ENCODE data around the gene TNS1.
A peak's percentile ranks its signal among the peaks of the same experiment; 100 is the strongest.

TNS1 gene

DNA sequence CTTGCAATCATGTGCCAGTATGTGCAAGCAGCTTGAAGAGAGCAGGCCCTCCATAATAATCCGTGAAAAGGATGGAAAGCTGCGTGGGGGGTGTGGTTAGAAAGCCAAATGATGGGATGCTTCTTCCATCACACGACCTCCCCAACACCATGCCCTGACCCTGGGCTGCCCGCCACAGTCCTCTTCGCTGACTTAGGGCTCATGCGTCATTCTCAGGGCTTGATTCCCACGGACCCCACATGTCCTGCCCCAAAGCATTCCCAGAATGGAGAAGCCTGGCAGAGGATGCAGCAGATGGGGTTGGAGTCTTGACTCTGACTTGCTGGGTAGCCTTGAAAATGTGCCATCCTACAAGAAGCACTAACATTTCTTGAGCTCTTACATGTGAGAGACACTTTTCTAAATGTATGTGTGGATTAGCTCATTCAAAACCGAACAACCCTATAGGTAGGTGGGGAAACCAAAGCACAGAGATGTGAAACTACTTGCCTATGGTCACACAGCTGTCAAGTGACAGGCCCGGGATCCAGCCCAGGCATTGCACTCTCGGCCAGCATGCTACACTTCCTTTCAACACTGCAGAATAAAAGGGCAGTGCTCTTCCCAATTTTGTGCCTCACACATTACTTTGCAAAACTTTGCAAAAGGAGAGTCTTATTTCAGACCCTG lies 3.7 kb downstream of the TNS1 start:
- TF ChIP-seq, protein P1, sequence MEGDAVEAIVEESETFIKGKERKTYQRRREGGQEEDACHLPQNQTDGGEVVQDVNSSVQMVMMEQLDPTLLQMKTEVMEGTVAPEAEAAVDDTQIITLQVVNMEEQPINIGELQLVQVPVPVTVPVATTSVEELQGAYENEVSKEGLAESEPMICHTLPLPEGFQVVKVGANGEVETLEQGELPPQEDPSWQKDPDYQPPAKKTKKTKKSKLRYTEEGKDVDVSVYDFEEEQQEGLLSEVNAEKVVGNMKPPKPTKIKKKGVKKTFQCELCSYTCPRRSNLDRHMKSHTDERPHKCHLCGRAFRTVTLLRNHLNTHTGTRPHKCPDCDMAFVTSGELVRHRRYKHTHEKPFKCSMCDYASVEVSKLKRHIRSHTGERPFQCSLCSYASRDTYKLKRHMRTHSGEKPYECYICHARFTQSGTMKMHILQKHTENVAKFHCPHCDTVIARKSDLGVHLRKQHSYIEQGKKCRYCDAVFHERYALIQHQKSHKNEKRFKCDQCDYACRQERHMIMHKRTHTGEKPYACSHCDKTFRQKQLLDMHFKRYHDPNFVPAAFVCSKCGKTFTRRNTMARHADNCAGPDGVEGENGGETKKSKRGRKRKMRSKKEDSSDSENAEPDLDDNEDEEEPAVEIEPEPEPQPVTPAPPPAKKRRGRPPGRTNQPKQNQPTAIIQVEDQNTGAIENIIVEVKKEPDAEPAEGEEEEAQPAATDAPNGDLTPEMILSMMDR (IDR thresholded peaks at IDR 0.05; ENCODE audit: low read depth, low read length, missing control alignments) = no peak
- H3K4me3 ChIP-seq (ENCODE audit: low read depth, low read length) = no peak overlapping the region

DNA sequence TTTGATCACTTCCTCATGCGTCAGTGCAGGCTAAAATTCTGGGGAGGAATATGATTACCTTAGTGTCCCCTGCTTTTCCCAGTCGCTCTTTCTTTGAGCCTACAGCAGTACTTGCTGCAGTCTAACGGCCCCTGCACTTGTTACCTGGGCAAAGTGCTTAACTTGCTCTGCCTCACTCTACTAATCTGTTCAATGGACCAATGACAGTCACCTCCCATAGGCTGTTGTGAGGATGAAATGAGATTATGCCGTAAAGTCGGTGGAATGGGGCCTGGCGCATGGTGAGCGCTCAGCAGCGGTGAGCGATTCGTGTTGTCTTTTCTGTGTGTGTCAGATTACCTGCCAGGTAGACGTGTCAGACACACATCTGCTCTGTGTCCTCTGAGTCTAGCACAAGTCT lies 5.3 kb downstream of the TNS1 start:
- no peak for DNase-seq (ENCODE audit: low read depth)
- no peak overlapping the region for H3K4me3 ChIP-seq (ENCODE audit: low read depth, low read length)
- TF ChIP-seq, protein P1 (IDR thresholded peaks at IDR 0.05; ENCODE audit: low read depth, low read length, missing control alignments) = no peak

More for the DNA sequence above, 3.7 kb downstream of the TNS1 start:
- no peak for DNase-seq (ENCODE audit: low read depth)

DNA sequence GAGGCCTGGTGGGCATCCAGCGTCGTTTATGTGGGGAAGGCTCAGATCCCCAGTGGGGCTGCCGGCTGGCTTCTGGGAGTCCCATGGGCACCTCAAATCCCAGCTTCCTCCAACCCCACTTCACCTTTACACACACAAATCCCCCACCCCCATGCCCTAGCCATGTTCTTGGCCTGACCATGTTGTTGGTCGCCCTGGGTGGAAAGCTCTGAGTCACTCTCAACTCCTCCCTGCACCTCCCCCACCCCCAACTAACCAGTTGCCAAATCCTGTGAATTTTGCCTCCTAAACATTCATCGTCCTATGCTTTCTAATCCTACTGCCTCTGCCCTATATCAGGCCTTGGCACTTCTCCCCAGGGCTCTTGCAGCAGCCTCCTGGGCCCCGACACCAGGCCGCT lies 6.4 kb downstream of the TNS1 start:
- TF ChIP-seq, protein P1 (IDR thresholded peaks at IDR 0.05; ENCODE audit: low read depth, low read length, missing control alignments) = no peak
- no peak overlapping the region for H3K4me3 ChIP-seq (ENCODE audit: low read depth, low read length)
- DNase-seq (ENCODE audit: low read depth) = no peak

DNA sequence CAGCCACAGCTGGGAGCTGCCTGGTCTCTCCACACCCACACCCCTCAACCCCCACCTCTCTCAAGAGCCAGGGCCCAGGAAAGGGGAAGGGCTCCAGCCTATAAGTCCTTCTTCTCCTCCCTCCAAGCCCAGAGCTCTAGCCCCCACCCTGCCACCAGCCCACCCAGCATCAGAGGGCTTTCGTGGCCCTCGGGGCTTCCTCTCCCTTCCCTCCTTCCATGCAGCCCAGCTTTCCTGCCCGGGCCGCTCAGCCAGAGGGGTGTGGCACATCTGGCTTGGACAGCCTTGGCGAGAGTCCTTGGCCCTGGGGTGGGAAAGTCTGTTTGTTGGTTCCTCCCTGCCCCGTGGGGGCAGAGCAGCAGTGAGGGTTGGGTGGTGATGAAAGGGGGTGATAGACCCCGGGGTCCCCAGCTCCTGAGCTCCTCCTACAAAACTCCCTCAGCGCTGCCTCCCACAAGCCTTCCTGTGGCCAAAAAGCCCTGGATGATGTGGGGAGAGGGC lies 7.0 kb downstream of the TNS1 start:
- H3K4me3 ChIP-seq (ENCODE audit: low read depth, low read length) = no peak overlapping the region
- no peak for DNase-seq (ENCODE audit: low read depth)
- TF ChIP-seq, protein P1 (IDR thresholded peaks at IDR 0.05; ENCODE audit: low read depth, low read length, missing control alignments) = no peak

DNA sequence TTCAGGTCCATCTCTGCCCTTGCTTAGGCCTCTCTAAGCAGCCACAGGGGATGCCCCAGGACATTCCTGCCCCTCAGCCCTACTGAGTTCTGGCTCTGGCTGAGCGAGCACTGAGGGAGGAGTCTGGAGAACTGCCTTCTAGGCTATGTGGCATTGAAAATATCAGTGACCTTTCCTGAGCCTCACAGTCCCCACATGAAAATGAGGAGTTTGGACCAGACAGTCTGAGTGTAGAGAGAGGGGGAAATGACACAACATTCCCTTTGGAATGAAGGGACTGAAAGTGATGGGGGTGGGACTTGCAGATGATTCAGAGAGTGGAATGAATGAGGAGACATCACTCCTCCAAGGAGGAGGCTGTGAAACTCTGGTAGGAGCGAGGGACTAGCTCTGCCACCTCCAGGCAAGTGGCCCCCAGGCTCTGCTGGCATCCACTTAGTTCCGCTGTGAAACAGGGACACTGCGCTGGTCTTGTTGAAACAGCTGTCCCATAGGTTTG lies 8.0 kb downstream of the TNS1 start:
- no peak overlapping the region for H3K4me3 ChIP-seq (ENCODE audit: low read depth, low read length)
- TF ChIP-seq, protein P1 (IDR thresholded peaks at IDR 0.05; ENCODE audit: low read depth, low read length, missing control alignments) = no peak
- DNase-seq (ENCODE audit: low read depth) = no peak

DNA sequence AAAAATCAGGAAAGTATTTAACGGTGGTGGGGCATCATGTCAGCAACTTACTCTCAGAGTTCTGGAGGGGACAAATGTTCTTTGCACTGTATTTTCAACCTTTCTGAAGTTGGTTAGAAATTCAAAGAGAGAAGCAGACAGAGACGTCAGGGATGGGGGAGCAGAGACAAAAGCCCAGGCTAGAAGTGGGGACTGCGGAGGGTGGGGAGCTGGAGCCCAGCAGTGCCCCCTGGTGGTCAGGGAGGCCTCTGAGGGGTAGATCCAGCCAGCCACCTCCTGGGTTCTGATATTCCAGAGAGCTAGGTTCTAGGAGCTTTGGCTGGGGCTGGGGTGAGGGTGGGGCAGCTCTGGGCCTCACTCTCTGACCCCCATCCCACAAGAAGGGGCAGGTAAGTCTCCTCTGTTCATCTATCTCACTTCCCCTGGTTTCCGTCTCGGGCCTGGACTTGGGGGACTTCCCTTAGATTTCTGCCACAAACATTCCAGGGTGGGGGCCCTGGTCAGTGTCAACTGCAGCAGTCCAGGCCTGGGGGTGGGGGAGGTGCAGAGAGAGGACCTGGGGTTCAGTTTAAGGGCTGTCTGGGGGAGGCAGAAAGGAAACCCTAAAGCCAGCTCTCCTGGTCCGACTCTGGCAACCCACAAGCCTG lies 8.9 kb downstream of the TNS1 start:
- DNase-seq (ENCODE audit: low read depth) = no peak
- H3K4me3 ChIP-seq (ENCODE audit: low read depth, low read length) = no peak overlapping the region
- TF ChIP-seq, protein P1 (IDR thresholded peaks at IDR 0.05; ENCODE audit: low read depth, low read length, missing control alignments) = peak; percentile 94

All from GM12864 (cell line).